Naive B cell (primary cell): ENCODE data around the gene PHTF2. TPM values are rescaled to one million over a fixed set of nuclear protein-coding genes. Genes with fewer than 3 reads are reported as not detected.

ENCODE experiments used
- ATAC-seq, 2 donors: fragments of 150-1000 bp; cut with Tn5 transposase; 2 replicates each; pipeline ENCODE4 v1.10.0; 2021; ENCODE audit warnings: low read depth in 2 of 2, mild to moderate bottlenecking in 2 of 2, moderate library complexity in 2 of 2
- DNase-seq: peaks from one replicate; pipeline ENCODE4 v3.0.0; 2022
- H3K27ac Mint-ChIP-seq, 6 donors: one replicate each; pipeline ENCODE4 v1.8.0; 2020 to 2022; ENCODE audit warnings: mild to moderate bottlenecking in 6 of 6, mixed read lengths in 6 of 6, moderate library complexity in 5 of 6, inconsistent platforms in 2 of 6
- H3K27me3 Mint-ChIP-seq, 3 donors: one replicate each; pipeline ENCODE4 v1.8.0; 2021 to 2022; ENCODE audit warnings: mixed read lengths in 3 of 3, mild to moderate bottlenecking in 1 of 3
- H3K36me3 Mint-ChIP-seq, 2 donors: one replicate each; pipeline ENCODE4 v1.8.0; 2020 to 2022; ENCODE audit warnings: mixed read lengths in 2 of 2, inconsistent platforms in 1 of 2, mild to moderate bottlenecking in 1 of 2
- H3K4me1 Mint-ChIP-seq, 3 donors: one replicate each; pipeline ENCODE4 v1.8.0; 2020 to 2022; ENCODE audit warnings: mixed read lengths in 3 of 3, inconsistent platforms in 1 of 3, mild to moderate bottlenecking in 1 of 3, moderate library complexity in 1 of 3
- H3K4me3 Mint-ChIP-seq, 8 donors: one replicate each; pipeline ENCODE4 v1.8.0; 2020 to 2022; ENCODE audit warnings: mild to moderate bottlenecking in 8 of 8, mixed read lengths in 8 of 8, moderate library complexity in 8 of 8, inconsistent platforms in 2 of 8
- H3K9me3 Mint-ChIP-seq, 7 donors: one replicate each; pipeline ENCODE4 v1.8.0; 2020 to 2022; ENCODE audit warnings: mixed read lengths in 7 of 7, mild to moderate bottlenecking in 5 of 7, inconsistent platforms in 2 of 7, moderate library complexity in 1 of 7
- polyA plus RNA-seq, 6 donors: library from polyadenylated mRNA; unstranded; fragments of 300-500 nt; fragmentation: Illumina TruSeq; gene quantifications; one replicate each; pipeline ENCODE4 v1.2.3, GENCODE V29; 2021; ENCODE audit warnings: low read depth in 6 of 6

Gene PHTF2
- polyA plus RNA-seq, 6 donors from 2014 or later, result 14.7 to 34.0 (median 23.8) TPM

DNA sequence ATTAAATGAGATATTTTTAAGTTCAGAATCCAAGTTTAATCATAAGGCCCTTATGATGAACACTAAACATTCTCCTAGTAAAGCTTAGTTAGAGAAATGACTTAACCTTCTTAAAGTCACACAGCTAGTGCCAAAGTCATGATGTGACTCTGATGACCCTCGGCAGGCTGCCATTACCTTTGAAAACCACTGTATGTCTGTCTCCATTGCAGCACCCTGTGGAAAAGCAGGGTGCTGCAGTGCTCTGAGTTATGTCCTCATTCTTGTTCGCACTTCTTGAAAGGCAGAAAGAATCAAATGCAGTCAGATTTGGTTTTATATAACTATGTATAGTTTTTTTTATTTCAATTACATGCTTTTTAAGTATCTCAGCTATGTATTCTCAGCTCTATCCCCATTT is 105.0 kb downstream of the PHTF2 start:
- ATAC-seq (peak; percentile 34 to 42), DNase-seq (no peak)
- no peaks in the 10 kb centered on the region for H3K36me3 Mint-ChIP-seq
- H3K4me1 Mint-ChIP-seq, result peaks cover 29 to 49% (median 31%) of the 10 kb centered on the region in 3 donors
- H3K4me3 Mint-ChIP-seq, result no peak overlapping the region
- peak overlapping the region in 4 of 6 donors; percentile 5 to 62 (median 38) for H3K27ac Mint-ChIP-seq
- no peaks in the 10 kb centered on the region for H3K9me3 Mint-ChIP-seq
- H3K27me3 Mint-ChIP-seq, result no peaks in the 10 kb centered on the region

DNA sequence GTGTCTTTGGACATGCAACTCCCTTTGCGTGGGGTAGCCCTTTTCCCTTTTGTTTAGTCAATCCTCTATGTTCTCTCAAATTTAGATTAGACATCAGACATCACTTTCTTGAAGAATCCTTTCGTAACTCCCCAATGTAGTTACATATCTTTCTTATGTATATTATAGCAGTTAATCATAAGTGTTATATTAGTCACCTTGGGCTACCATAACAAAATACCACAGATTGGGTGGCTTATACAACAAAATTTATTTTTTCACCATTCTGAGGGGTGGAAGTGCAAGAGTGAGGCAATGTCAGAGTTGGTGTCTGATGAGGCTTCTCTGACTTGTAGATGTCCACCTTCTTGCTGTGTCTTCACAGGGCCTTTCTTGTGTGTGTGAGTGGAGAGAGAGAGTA is 105.7 kb downstream of the PHTF2 start:
- no peak for ATAC-seq
- Mint-ChIP-seq H3K27me3 (no peaks in the 10 kb centered on the region), H3K9me3 (no peaks in the 10 kb centered on the region), H3K4me3 (no peak overlapping the region), H3K4me1 (peaks cover 29 to 52% (median 31%) of the 10 kb centered on the region in 3 donors), H3K36me3 (no peaks in the 10 kb centered on the region), H3K27ac (peak overlapping the region; percentile 21 to 97 (median 72))
- no peak for DNase-seq

DNA sequence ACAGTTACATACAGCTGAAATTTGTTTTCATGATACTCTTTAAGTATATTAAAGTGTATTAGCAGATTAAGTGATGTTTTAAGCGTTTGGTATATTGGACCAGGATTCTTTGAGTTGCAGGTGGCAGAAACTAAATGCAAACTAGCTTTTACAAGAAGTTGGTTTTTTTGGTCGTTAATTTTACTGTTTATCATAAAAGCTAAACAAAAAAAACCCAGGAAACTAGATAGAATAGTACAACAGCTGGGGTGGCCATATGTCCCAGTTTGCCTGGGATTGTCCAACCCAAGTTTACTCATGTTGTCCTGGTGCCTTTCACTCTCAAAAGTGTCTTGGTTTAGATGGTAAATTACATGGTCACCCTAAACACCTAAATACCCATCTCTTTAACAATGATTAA is 108.7 kb downstream of the PHTF2 start:
- ATAC-seq, result no peak
- Mint-ChIP-seq H3K27ac (peak overlapping the region in 5 of 6 donors; percentile 63 to 97 (median 89)), H3K36me3 (no peaks in the 10 kb centered on the region), H3K9me3 (no peaks in the 10 kb centered on the region), H3K4me3 (peak overlapping the region in 6 of 8 donors; percentile 2 to 91 (median 66)), H3K4me1 (peaks cover 25 to 44% (median 26%) of the 10 kb centered on the region in 3 donors), H3K27me3 (no peaks in the 10 kb centered on the region)
- DNase-seq, result no peak

DNA sequence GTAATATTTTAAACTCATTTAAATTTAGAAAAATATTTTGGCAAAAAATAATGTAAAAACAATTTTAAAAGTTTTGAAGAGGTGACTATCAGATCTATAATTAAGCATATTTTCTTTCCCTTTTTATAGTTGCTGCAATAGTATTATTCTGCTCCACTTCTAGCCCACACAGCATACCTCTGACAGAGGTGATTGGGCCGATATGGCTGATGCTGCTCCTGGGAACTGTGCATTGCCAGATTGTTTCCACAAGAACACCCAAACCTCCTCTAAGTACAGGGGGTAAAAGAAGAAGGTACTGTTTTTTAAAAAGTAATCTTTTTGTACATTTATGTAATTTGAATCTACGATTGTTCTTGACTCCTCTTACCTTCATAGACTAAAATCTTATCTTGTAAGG is 110.1 kb downstream of the PHTF2 start:
- Mint-ChIP-seq H3K27ac (peak overlapping the region in 2 of 6 donors; percentile 18 to 54), H3K4me1 (peaks cover 25 to 40% (median 26%) of the 10 kb centered on the region in 3 donors), H3K4me3 (peak overlapping the region in 1 of 8 donors; percentile 75), H3K9me3 (no peaks in the 10 kb centered on the region), H3K36me3 (no peaks in the 10 kb centered on the region), H3K27me3 (no peaks in the 10 kb centered on the region)
- ATAC-seq, result no peak
- no peak for DNase-seq

DNA sequence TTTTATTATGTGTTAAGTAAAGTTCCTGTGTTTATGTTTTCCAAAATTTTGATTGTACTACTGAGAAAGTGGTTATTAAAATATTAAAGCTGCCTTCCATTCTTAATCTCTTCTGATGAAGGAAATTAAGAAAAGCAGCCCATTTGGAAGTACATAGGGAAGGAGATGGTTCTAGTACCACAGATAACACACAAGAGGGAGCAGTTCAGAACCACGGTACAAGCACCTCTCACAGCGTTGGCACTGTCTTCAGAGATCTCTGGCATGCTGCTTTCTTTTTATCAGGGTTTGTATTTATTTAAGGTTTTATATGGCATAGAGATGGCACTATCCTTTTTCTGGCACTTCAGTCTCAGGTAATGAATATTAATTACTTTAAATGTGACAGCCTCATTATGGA is 111.6 kb downstream of the PHTF2 start:
- DNase-seq (no peak), ATAC-seq (no peak)
- Mint-ChIP-seq H3K4me1 (peaks cover 19 to 31% (median 22%) of the 10 kb centered on the region in 3 donors), H3K27ac (peak overlapping the region in 2 of 6 donors; percentile 6 to 47), H3K4me3 (no peak overlapping the region), H3K9me3 (no peaks in the 10 kb centered on the region), H3K36me3 (no peaks in the 10 kb centered on the region), H3K27me3 (no peaks in the 10 kb centered on the region)

DNA sequence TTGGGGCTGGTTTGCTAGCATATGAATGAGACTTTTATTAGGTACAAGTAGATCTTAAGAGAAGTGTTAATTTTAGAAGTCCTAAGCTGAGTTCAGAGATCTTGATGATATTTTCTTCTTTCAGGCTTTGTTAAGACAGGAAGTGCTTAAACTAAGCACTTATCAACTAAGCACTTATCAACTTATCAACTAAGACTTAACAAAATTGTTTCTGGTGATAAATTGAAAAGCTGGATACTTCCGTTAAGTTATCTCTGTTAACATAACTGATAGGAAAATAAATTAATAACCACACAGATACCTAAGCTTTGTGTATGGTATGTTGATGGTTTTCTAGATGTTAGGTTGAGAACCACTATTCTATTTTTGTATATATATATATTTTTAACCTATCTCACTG is 113.7 kb downstream of the PHTF2 start:
- Mint-ChIP-seq H3K27me3 (no peaks in the 10 kb centered on the region), H3K4me1 (peaks cover 6 to 16% (median 15%) of the 10 kb centered on the region in 3 donors), H3K36me3 (no peaks in the 10 kb centered on the region), H3K9me3 (no peaks in the 10 kb centered on the region), H3K27ac (no peak overlapping the region), H3K4me3 (no peak overlapping the region)
- ATAC-seq (no peak), DNase-seq (no peak)

DNA sequence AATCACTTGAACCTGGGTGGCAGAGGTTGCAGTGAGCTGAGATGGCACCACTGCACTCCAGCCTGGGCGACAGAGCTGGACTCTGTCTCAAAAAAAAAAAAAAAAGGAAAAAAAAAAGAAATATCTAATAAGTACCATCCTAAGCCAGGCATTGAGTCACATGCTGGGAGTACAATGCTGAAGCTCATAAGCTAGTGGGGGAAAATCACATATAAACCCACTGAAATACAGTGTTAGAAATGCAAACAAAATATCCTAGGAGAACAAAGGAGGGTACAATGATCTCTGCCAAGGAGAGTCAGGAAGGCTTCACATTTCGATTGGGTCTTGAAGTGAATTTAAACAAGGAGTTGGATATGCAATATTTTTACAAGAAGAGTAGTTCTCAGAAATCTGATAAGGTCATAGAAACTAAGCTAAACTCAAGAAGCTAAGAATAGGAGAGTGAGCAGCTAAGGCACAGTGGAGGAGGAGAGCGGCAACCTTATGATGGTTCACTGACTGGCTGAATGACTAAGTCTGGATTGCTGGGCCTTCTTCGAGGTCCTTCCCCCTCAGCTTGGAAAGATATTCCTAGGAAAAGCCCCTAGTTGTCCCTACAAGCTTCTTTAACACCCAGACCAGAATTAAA is 115.5 kb downstream of the PHTF2 start:
- H3K4me3 Mint-ChIP-seq, result no peak overlapping the region

DNA sequence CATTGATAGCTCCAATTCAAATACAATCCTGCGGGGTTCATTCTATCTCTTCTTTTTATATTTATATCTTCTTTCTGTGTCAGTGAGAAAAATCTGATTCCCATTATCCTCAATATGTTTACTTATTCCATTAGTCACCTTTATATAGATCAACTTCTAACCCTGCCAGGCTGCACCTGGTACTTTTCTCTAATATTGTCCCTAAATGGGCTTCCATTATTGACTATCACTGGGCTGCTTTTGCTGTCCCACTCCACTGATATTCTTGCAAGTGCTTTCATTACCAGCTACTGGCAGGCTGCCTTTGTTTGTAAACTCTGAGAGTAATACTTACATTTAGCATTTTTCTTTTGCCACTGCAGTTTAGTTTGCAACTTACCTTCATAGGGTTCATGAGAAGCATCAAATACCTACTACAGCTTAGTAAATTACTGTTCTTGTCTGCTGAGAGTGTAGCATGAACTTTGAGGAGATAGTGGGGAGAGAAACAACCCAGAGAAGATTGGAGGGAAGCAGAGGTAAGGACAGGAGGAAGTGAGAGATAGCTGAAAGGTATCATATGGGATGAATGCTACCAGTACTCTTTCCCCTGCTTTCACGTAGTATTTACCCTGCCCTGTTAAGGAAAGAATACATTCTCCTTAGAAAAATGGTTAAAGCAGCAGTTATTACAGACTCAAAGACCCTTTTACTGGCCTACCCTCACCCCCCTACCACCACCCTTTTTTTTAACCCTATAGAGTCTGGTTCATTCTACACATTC is 119.1 kb downstream of the PHTF2 start:
- H3K4me3 Mint-ChIP-seq, result no peak overlapping the region
- H3K9me3 Mint-ChIP-seq, result no peaks in the 10 kb centered on the region
- peak overlapping the region in 2 of 6 donors; percentile 36 to 63 for H3K27ac Mint-ChIP-seq
- H3K36me3 Mint-ChIP-seq, result peaks cover 4 to 8% of the 10 kb centered on the region in 2 donors
- H3K27me3 Mint-ChIP-seq, result no peaks in the 10 kb centered on the region
- no peak for DNase-seq
- no peak for ATAC-seq
- H3K4me1 Mint-ChIP-seq, result peaks cover 14 to 22% (median 15%) of the 10 kb centered on the region in 3 donors

More for the DNA sequence above, 115.5 kb downstream of the PHTF2 start:
- H3K36me3 Mint-ChIP-seq, result peaks cover 0 to 8% of the 10 kb centered on the region in 2 donors
- DNase-seq, result no peak
- peak overlapping the region in 3 of 6 donors; percentile 7 to 74 (median 14) for H3K27ac Mint-ChIP-seq
- ATAC-seq, result no peak
- H3K9me3 Mint-ChIP-seq, result no peaks in the 10 kb centered on the region
- H3K4me1 Mint-ChIP-seq, result peaks cover 14 to 22% (median 15%) of the 10 kb centered on the region in 3 donors
- H3K27me3 Mint-ChIP-seq, result no peaks in the 10 kb centered on the region

DNA sequence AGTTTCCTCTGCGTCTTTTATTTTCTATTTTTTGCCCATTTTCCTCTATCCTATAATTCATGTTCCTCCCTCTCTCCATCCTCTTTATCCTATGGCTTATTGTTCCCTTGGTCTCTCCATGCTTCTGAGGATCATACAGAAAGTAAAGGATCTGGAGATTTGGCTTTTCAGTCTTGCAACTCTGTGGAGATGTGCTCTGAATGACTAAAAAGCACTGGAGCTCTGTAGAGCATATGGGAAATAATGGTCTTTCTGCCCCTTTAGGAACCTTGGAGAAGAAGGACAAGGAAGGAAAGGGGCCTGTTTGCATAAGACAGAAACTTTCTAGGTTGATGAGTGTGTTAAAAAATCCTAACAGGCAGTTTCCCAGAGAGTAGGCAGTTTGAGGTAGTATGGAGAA is 120.1 kb downstream of the PHTF2 start:
- ATAC-seq, result no peak
- Mint-ChIP-seq H3K27me3 (no peaks in the 10 kb centered on the region), H3K36me3 (peaks cover 8% of the 10 kb centered on the region in 2 donors), H3K4me3 (no peak overlapping the region), H3K4me1 (peaks cover 14 to 22% (median 15%) of the 10 kb centered on the region in 3 donors), H3K27ac (peak overlapping the region in 2 of 6 donors; percentile 2 to 5), H3K9me3 (no peaks in the 10 kb centered on the region)
- DNase-seq, result no peak

DNA sequence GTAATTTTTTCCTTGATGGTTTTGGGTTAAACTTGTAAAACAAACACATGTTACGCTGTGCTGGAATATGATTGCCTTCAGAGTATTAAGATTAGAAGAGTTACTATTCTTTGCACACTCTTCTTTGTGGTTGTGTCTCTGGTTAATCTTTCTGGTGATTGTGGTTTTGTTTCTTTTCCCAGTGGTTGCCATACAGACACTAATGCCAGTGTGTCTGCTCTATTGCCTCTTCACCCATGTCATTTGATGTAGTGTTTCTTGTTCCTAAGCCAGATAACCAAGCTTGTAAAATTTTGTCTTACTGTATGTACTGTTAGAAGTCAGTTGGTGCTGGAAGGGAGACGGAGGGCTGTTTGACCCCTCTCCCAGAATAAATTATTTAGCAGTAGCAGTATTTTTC is 124.8 kb downstream of the PHTF2 start:
- peaks cover 9 to 14% of the 10 kb centered on the region in 2 donors for H3K36me3 Mint-ChIP-seq
- H3K27ac Mint-ChIP-seq, result peak overlapping the region in 1 of 6 donors; percentile 3
- H3K9me3 Mint-ChIP-seq, result no peaks in the 10 kb centered on the region
- ATAC-seq, result no peak
- DNase-seq, result no peak
- no peak overlapping the region for H3K4me3 Mint-ChIP-seq
- H3K4me1 Mint-ChIP-seq, result peaks cover 4 to 5% (median 5%) of the 10 kb centered on the region in 3 donors
- H3K27me3 Mint-ChIP-seq, result no peaks in the 10 kb centered on the region

DNA sequence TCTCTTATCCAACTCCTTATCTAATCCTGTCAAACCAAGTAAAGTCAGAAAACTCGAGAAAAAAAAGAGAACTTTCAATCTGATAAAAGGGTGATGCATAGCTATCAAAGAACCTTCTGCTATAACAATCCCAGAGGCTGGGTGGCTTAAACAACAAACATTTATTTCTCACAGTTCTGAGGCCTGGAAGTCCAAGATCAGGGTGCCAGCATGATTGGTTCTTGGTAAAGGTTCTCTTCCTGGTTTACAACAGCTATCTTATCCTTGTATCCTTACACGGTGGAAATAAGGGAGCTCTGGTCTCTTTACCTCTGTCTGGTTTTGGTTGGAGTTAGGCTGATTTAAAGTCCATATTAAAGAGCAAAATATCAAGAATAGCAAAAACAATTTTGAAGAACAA is 131.9 kb downstream of the PHTF2 start:
- H3K27ac Mint-ChIP-seq, result peak overlapping the region in 4 of 6 donors; percentile 12 to 87 (median 64)
- H3K4me1 Mint-ChIP-seq, result peaks cover 15 to 25% (median 18%) of the 10 kb centered on the region in 3 donors
- no peaks in the 10 kb centered on the region for H3K27me3 Mint-ChIP-seq

DNA sequence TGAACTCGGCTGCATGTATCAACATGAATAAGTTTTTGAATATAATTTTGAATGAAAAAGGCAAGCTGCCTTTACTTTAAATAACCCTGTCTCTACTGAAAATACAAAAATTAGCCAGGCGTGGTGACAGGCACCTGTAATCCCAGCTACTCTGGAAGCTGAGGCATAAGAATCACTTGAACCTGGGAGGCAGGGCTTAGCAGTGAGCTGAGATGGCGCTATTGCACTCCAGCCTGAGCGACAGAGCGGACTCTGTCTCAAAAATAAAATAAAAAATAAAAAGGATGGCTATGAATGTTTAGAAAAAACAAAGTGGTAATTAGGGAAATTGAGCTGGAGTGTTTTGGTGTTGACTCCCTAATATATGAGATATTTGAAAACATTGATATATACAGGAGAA is 133.3 kb downstream of the PHTF2 start:
- Mint-ChIP-seq H3K27ac (peak overlapping the region in 5 of 6 donors; percentile 44 to 93 (median 78)), H3K36me3 (peaks cover 0 to 14% of the 10 kb centered on the region in 2 donors), H3K4me3 (no peak overlapping the region), H3K27me3 (no peaks in the 10 kb centered on the region), H3K4me1 (peaks cover 19 to 30% (median 21%) of the 10 kb centered on the region in 3 donors), H3K9me3 (no peaks in the 10 kb centered on the region)
- ATAC-seq (no peak), DNase-seq (no peak)

More for the DNA sequence above, 131.9 kb downstream of the PHTF2 start:
- H3K9me3 Mint-ChIP-seq, result no peaks in the 10 kb centered on the region
- DNase-seq, result no peak
- peaks cover 0 to 14% of the 10 kb centered on the region in 2 donors for H3K36me3 Mint-ChIP-seq
- no peak overlapping the region for H3K4me3 Mint-ChIP-seq
- ATAC-seq, result no peak

DNA sequence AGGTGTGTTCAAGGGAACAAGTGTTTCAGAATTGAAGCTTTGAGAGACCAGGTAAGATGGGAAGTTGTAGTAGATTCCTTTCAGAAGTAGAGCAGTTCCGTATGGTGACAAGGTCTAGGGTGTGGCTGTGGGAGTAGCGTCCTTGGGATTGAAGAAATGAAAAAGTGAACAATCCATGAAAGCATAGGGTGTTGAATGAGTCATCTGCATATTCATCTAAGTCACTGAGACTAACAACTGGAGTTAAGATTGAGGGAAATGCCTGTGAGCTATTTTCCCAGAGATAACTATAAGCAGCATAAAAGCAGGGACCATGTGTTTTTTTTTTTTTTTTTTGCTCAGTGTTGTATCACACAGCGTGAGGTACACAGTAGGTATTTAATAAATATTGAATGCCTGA is 134.8 kb downstream of the PHTF2 start:
- H3K27ac Mint-ChIP-seq, result peak overlapping the region in 4 of 6 donors; percentile 4 to 71 (median 38)
- H3K36me3 Mint-ChIP-seq, result peaks cover 0 to 5% of the 10 kb centered on the region in 2 donors
- no peaks in the 10 kb centered on the region for H3K9me3 Mint-ChIP-seq
- no peak overlapping the region for H3K4me3 Mint-ChIP-seq
- H3K27me3 Mint-ChIP-seq, result no peaks in the 10 kb centered on the region
- peaks cover 19 to 30% (median 21%) of the 10 kb centered on the region in 3 donors for H3K4me1 Mint-ChIP-seq
- DNase-seq (no peak), ATAC-seq (no peak)
